Progenitor cell of endocrine pancreas (in vitro differentiated cells): ENCODE measurements around the gene MRPL43. TPM values are rescaled to one million over a fixed set of nuclear protein-coding genes. Genes with fewer than 3 reads are reported as not detected.

Experiments used
- DNase-seq: peaks from one replicate; pipeline ENCODE4 v3.0.0; 2021; ENCODE audit warnings: low spot score; ENCODE audit not compliant: unreplicated experiment
- H3K27ac Mint-ChIP-seq: 2 replicates; pipeline ENCODE4 v1.8.0; 2021; ENCODE audit warnings: mild to moderate bottlenecking, moderate library complexity, mixed read lengths
- H3K27me3 Mint-ChIP-seq: 2 replicates; pipeline ENCODE4 v1.8.0; 2021; ENCODE audit warnings: mixed read lengths
- H3K36me3 Mint-ChIP-seq: 2 replicates; pipeline ENCODE4 v1.8.0; 2022; ENCODE audit warnings: mixed read lengths; ENCODE audit not compliant: insufficient read depth
- H3K4me1 Mint-ChIP-seq: 2 replicates; pipeline ENCODE4 v1.8.0; 2021; ENCODE audit warnings: low read depth, mixed read lengths
- H3K4me3 Mint-ChIP-seq: 2 replicates; pipeline ENCODE4 v1.8.0; 2021; ENCODE audit warnings: low read depth, mild to moderate bottlenecking, moderate library complexity, mixed read lengths
- H3K9me3 Mint-ChIP-seq: 2 replicates; pipeline ENCODE4 v1.8.0; 2021; ENCODE audit warnings: low read depth, mixed read lengths
- CTCF ChIP-seq: fragments of 200-600 bp; sonication (generic); IDR thresholded peaks from one replicate; pipeline ENCODE4 v1.5.0; 2021; ENCODE audit warnings: antibody characterized with exemption, mild to moderate bottlenecking; ENCODE audit not compliant: unreplicated experiment
- total RNA-seq: library from RNA; stranded (reverse); gene quantifications from 2 replicates; pipeline ENCODE4 v1.2.1, GENCODE V29; 2021

Gene MRPL43
- total RNA-seq, 1 donor from 2014 or later, result 70.7 TPM

DNA sequence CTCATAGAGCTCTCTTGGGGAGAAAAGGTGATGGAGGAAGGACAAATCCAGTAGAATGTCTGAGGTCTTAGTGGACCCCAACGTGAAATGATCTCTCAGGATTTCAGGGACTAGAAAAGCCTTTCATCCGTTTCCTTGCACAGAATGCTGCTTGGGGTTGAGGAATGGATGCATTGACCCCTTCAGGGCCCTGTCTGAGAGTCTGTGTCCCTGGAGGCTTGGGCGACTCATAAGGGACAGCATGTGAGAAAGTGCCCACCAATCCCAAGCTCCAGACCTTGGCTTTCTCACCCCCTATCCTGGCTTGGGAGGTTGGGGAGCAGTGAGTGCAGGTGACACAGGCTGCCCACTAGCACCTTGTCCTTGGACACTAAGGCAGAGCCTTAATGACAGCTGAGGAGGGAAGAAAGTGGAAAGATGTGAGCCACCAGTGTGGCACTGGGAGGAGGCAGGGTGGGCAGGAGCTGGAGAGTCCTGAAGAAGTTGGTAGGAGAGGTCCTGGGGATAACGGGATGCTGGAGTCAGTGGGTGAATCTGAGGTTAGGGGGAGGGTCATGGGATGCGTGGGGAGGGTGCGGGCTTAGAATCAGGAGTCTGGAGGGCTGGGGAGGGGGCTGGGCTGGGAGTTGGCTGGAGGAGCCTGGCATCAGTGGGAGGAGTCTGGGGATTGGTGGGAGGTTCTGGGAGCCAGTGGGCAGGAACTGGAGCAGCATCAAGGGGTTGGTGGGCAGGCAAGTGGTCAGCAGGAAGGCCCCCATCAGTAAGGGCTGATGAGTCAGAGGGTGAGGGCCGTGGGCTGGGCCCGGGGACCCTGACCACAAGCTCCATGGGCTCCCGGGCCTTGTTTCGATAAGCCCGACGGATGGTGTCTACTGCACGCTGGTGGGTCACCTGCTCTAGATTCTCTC lies 20.9 kb upstream of the MRPL43 start:
- H3K27me3 Mint-ChIP-seq, result peaks cover 2% of the 10 kb centered on the region
- DNase-seq, result no peak
- peaks cover 6% of the 10 kb centered on the region for H3K36me3 Mint-ChIP-seq
- peaks cover 9% of the 10 kb centered on the region for H3K4me1 Mint-ChIP-seq
- no peaks in the 10 kb centered on the region for H3K9me3 Mint-ChIP-seq
- H3K27ac Mint-ChIP-seq, result no peak overlapping the region
- H3K4me3 Mint-ChIP-seq, result no peak overlapping the region
- TF ChIP-seq CTCF, result no peak

DNA sequence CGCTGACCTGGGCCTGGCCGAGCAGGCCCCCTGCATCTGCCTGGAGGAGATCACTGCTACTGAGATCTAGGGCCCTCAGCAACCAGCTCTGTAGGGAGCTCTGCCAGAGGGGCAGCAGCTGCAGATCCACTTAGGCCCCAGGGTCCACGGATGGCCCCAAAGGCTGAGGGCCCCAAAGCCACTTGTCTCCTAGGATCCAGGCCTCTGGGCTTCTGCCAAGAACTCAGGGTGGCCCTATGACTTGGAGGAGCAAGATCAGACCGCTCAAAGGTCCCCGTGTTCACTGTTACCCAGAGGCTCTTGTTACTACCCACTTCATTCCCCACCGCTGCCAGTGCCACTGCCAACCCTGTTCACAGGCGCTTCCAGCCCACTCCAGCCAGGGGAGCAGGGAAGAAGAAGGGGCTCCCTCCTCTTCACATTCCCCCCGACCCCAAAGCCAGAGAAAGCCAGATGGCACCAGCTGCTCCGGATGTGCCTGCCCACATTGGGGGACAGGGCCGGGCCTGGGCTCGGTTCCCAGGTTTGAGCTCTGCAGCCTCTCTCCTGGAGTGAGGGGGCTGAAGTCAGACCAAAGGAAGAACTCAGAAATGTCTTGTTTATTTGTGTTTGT lies 19.9 kb upstream of the MRPL43 start:
- H3K27ac Mint-ChIP-seq, result no peak overlapping the region
- H3K36me3 Mint-ChIP-seq, result peaks cover 6% of the 10 kb centered on the region
- no peaks in the 10 kb centered on the region for H3K27me3 Mint-ChIP-seq
- no peaks in the 10 kb centered on the region for H3K9me3 Mint-ChIP-seq
- no peak overlapping the region for H3K4me3 Mint-ChIP-seq
- peaks cover 5% of the 10 kb centered on the region for H3K4me1 Mint-ChIP-seq
- TF ChIP-seq CTCF, result no peak
- DNase-seq, result no peak

- Mint-ChIP-seq H3K4me1 (peaks cover 5% of the 10 kb centered on the region), H3K27me3 (no peaks in the 10 kb centered on the region), H3K4me3 (no peak overlapping the region), H3K36me3 (peaks cover 6% of the 10 kb centered on the region), H3K9me3 (no peaks in the 10 kb centered on the region), H3K27ac (no peak overlapping the region)
- TF ChIP-seq CTCF, result no peak
- DNase-seq, result no peak
Observed at GRCh38 chr10:101006593-101007098, 19.3 kb upstream of the MRPL43 start.

DNA sequence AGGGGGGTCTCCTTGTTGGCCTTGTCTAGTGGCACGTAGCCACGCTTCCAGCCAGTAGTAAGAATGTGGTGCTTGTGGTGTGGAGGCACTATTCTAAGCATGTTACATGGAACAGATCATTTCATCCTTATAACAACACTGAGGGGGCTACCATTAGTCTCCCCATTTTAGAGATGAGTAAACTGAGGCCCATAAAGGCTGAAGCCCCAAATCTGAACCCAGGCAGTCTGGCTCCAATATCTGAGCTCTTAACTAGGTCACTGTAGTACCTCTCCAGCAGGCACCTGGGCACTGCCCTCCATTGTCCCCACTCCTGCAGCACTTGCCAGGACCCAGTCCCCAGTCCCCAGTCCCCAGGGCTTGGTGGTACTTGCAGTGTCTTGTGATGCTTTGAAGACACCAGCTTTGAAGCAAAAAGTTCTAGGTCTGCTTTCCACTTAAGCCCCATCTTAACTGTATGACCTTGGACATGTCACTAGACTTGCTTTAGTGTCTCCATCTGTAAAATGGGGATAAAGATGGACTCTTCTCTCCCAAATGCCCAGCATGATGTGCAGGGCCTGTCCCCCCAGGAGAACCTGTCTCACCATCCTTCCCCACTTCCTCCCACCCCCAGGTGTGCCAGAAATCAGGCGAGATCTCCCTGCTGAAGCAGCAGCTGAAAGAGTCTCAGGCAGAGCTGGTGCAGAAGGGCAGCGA lies 18.7 kb upstream of the MRPL43 start:
- Mint-ChIP-seq H3K4me1 (peaks cover 9% of the 10 kb centered on the region), H3K4me3 (no peak overlapping the region), H3K36me3 (peaks cover 6% of the 10 kb centered on the region), H3K9me3 (no peaks in the 10 kb centered on the region), H3K27me3 (no peaks in the 10 kb centered on the region), H3K27ac (no peak overlapping the region)
- no peak for DNase-seq
- no peak for TF ChIP-seq CTCF

- no peak for TF ChIP-seq CTCF
- no peak overlapping the region for H3K27ac Mint-ChIP-seq
- DNase-seq, result no peak
- no peaks in the 10 kb centered on the region for H3K27me3 Mint-ChIP-seq
- no peaks in the 10 kb centered on the region for H3K9me3 Mint-ChIP-seq
- no peak overlapping the region for H3K4me3 Mint-ChIP-seq
- peaks cover 12% of the 10 kb centered on the region for H3K4me1 Mint-ChIP-seq
- peaks cover 6% of the 10 kb centered on the region for H3K36me3 Mint-ChIP-seq
Observed at GRCh38 chr10:101005361-101005760, 18.1 kb upstream of the MRPL43 start.
